NT2/D1 (cell line): Measurements from ENCODE around the gene CCDC188.

Experiments used
- DNase-seq: peaks from one replicate; pipeline ENCODE4 v3.0.0-alpha.2; 2011; ENCODE audit warnings: low read depth, low spot score
- H3K27me3 ChIP-seq: 2 replicates; pipeline ENCODE4 v1.6.0; 2011; ENCODE audit warnings: mild to moderate bottlenecking; ENCODE audit not compliant: insufficient read length, insufficient read depth
- H3K36me3 ChIP-seq: 2 replicates; pipeline ENCODE4 v1.6.1; 2011; ENCODE audit warnings: mild to moderate bottlenecking, low read length, mixed read lengths; ENCODE audit not compliant: insufficient read depth, insufficient read length
- H3K4me1 ChIP-seq: 2 replicates; pipeline ENCODE4 v1.5.1; 2011; ENCODE audit not compliant: insufficient read depth, insufficient read length
- H3K4me3 ChIP-seq: 2 replicates; pipeline ENCODE4 v1.5.1; 2011; ENCODE audit warnings: low read depth; ENCODE audit not compliant: insufficient read length
- H3K9ac ChIP-seq: 2 replicates; pipeline ENCODE4 v1.6.0; 2011; ENCODE audit warnings: low read depth; ENCODE audit not compliant: insufficient read length
- H3K9me3 ChIP-seq: 2 replicates; pipeline ENCODE4 v1.5.1; 2011; ENCODE audit warnings: mild to moderate bottlenecking, low read length; ENCODE audit not compliant: insufficient read depth
- SUZ12 ChIP-seq: IDR thresholded peaks from 2 replicates; pipeline ENCODE4 v1.6.1; 2011; ENCODE audit not compliant: insufficient read length, insufficient read depth; ENCODE audit errors: extremely low read depth
- YY1 ChIP-seq: IDR thresholded peaks from 2 replicates; pipeline ENCODE4 v1.6.1; 2011; ENCODE audit not compliant: insufficient read length, insufficient read depth
- ZNF274 ChIP-seq: IDR thresholded peaks from 2 replicates; pipeline ENCODE4 v1.6.1; 2011; ENCODE audit warnings: mild to moderate bottlenecking, low read depth, low read length

The CCDC188 gene

GRCh38 chr22:20173772-20174171, 22.9 kb upstream of the CCDC188 start:
- Histone ChIP-seq H3K27me3 (no peaks in the 10 kb centered on the region), H3K36me3 (no peaks in the 10 kb centered on the region), H3K9ac (no peak overlapping the region), H3K4me1 (peaks cover 7% of the 10 kb centered on the region), H3K9me3 (no peaks in the 10 kb centered on the region), H3K4me3 (no peak overlapping the region)
- no peak for DNase-seq
- no peak for TF ChIP-seq YY1

DNA sequence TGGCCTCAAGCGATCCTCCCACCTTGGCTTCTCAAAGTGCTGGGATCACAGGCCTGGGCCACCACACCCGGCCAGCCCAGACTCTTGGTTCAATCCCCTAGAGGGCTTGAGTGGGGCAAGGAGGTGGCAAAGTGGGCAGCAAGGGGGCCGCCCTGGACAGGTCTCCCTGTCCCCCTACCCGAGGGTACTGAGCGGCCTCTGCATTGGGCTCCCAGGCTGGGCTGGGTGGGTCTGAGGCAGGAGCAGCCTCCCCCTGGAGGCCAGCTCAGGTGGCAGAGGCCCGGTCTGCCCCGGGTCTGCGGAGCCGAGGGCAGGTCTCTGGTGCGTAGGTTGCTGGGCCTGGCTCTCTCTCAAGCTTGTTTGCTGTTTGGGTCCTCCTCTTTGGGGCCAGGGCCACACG, 22.4 kb upstream of the CCDC188 start:
- no peak overlapping the region for H3K4me3 ChIP-seq
- no peak overlapping the region for H3K9ac ChIP-seq

GRCh38 chr22:20172141-20172613, 21.3 kb upstream of the CCDC188 start:
- no peak for DNase-seq
- Histone ChIP-seq H3K36me3 (no peaks in the 10 kb centered on the region), H3K4me1 (peaks cover 7% of the 10 kb centered on the region), H3K9ac (no peak overlapping the region), H3K27me3 (no peaks in the 10 kb centered on the region), H3K9me3 (no peaks in the 10 kb centered on the region), H3K4me3 (no peak overlapping the region)
- TF ChIP-seq ZNF274, result no peak
- TF ChIP-seq YY1, result no peak
- no peak for TF ChIP-seq SUZ12

More for the DNA sequence above, 22.4 kb upstream of the CCDC188 start:
- TF ChIP-seq YY1, result no peak
- TF ChIP-seq SUZ12, result no peak
- no peak for TF ChIP-seq ZNF274
- Histone ChIP-seq H3K36me3 (no peaks in the 10 kb centered on the region), H3K4me1 (peaks cover 7% of the 10 kb centered on the region), H3K27me3 (no peaks in the 10 kb centered on the region), H3K9me3 (no peaks in the 10 kb centered on the region)
- no peak for DNase-seq

GRCh38 chr22:20171288-20172140, 20.7 kb upstream of the CCDC188 start:
- H3K9ac ChIP-seq, result no peak overlapping the region
- H3K27me3 ChIP-seq, result no peaks in the 10 kb centered on the region
- TF ChIP-seq SUZ12 (no peak), YY1 (no peak), ZNF274 (no peak)
- H3K4me3 ChIP-seq, result no peak overlapping the region
- no peaks in the 10 kb centered on the region for H3K9me3 ChIP-seq
- H3K4me1 ChIP-seq, result peaks cover 5% of the 10 kb centered on the region
- no peaks in the 10 kb centered on the region for H3K36me3 ChIP-seq
- no peak for DNase-seq

GRCh38 chr22:20170170-20170569, 19.3 kb upstream of the CCDC188 start:
- no peak for DNase-seq
- Histone ChIP-seq H3K36me3 (no peaks in the 10 kb centered on the region), H3K4me3 (no peak overlapping the region), H3K4me1 (peaks cover 5% of the 10 kb centered on the region), H3K9me3 (no peaks in the 10 kb centered on the region), H3K9ac (no peak overlapping the region), H3K27me3 (no peaks in the 10 kb centered on the region)
- TF ChIP-seq YY1 (no peak), SUZ12 (no peak), ZNF274 (no peak)

GRCh38 chr22:20169253-20169822, 18.5 kb upstream of the CCDC188 start:
- H3K27me3 ChIP-seq, result no peaks in the 10 kb centered on the region
- H3K4me3 ChIP-seq, result no peak overlapping the region
- no peak overlapping the region for H3K9ac ChIP-seq
- no peak for DNase-seq
- TF ChIP-seq YY1 (no peak), ZNF274 (no peak), SUZ12 (no peak)
- no peaks in the 10 kb centered on the region for H3K9me3 ChIP-seq
- peaks cover under 1% of the 10 kb centered on the region for H3K4me1 ChIP-seq
- no peaks in the 10 kb centered on the region for H3K36me3 ChIP-seq

GRCh38 chr22:20167643-20168322, 16.9 kb upstream of the CCDC188 start:
- Histone ChIP-seq H3K9ac (no peak overlapping the region), H3K36me3 (no peaks in the 10 kb centered on the region), H3K9me3 (no peaks in the 10 kb centered on the region), H3K27me3 (no peaks in the 10 kb centered on the region), H3K4me3 (no peak overlapping the region), H3K4me1 (no peaks in the 10 kb centered on the region)
- TF ChIP-seq YY1, result no peak
- no peak for TF ChIP-seq ZNF274
- no peak for DNase-seq
